Measurements from ENCODE around the gene PTPRQ.
"Not testable (repeated sequence)": the region's sequence is repeated elsewhere in the genome, so short reads cannot be mapped to it uniquely, and the experiment has no call there.

Gene PTPRQ

DNA sequence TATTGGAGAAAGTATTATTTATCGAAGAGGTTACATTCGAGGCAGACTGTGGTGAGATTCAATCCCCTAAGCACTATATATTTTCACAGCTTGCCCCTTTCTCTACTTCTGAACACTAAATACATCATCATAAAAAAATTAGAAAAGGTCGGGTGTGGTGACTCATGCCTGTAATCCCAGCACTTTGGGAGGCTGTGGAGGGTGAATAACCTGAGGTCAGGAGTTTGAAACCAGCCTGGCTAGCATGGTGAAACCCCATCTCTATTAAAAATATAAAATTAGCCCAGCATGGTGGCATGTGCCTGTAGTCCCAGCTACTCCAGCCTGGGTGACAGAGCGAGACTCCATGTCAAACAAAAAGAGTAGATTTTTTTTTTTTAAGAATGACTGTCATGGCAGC is 192.8 kb downstream of the PTPRQ start:
- DNase-seq (ENCODE audit: low read depth in 2 of 2) = no peak

DNA sequence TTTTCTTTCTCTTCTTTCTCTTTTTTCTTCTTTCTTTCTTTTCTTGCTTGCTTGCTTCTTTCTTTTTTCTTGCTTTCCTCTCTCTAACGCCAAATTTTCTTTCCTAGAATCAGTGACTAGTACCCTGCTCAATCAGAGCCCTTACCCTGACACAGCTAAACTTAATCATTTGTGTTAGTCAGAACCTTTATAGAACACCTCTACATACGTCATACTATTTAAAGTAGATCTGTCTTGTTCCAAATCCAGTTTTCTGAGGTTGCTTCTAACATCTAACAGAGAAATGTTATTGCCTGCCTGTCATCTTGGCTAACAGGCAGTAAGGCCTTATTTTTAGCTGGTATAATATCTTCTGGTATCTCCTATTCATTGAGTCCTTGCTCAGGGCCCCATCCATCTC is 197.9 kb downstream of the PTPRQ start:
- DNase-seq (ENCODE audit: low read depth in 2 of 2) = no peak

DNA sequence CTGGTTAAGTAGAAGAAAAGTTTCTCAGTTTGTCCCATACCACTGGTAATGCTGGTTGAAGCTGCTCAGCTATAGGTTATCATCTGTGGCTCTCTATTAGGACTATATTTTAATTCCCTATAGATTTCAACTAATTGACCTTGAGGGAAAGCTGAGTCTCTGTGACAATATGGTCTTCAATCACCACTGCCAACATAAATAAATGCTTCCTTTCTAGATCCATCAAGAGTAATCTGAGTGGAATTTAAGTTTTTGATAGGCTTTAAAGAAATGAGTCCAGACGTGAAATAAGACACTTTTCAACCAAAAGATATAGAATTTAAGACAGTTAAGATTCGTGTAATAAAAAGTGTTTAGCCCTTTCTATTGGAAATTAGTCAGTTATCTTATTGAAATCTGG is 199.9 kb downstream of the PTPRQ start:
- no peak for DNase-seq (ENCODE audit: low read depth in 2 of 2)

DNA sequence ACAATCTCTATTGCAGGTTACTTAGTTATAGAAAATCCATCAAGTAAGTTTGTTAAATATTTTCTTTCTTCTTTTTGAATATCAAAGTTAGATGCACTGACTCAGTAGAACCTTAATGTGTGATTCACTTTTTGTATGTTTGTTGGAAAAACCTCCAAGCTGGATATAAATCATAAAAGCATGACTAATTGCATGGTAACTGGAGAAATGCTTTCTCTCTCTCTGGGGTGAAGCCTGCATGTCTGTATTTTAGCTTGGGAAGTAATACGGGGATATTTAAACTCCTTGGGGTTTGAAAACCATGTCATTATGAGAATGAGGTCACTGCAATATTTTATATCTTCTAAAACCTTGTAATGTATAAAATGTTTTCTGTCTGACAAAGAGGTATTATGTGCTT is 204.8 kb downstream of the PTPRQ start:
- no peak for DNase-seq (ENCODE audit: low read depth in 2 of 2)

DNA sequence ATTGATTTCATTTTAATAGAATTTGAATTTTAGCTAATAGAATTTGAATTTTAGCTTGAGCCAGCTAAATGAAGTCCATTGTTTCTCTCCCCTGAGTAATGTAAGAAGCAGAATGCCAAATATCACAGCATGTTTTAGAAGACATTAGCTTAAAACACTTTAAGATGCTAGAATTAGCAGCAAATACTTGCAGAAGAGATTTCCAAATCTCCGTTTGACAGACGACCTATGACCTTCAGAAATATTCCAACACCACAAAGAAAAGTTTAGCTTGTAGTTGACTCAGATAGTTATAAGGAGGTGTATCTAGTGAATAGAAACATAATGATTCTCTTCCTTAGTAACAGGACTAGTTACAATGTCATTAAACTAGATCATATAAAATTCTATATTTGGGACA is 211.7 kb downstream of the PTPRQ start:
- no peak for DNase-seq (ENCODE audit: low read depth in 2 of 2)

DNA sequence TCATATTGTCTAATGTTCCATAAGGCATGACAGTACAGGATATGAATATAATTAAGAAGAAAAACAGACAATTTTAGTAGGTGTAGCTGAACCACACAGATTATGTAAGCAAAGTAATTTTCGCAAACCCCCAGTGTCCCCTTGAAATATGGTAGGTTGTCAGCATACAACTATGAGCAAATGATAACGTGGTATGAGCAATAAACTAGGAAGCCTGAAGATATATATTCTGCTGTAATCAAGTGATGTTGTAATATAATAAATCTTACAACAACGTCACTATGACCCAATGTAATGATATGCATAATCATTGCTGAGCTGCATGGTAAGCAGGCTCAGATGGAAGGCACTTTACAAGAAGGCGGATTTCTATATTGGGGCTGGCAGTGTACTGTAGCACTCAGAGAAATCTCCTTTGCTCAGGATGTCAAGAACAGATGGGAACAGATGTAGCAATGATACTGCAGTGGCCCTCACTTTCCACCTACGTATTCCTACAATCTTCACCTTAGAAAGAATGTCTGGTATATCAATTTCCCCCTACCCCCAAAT is 215.6 kb downstream of the PTPRQ start:
- no peak for DNase-seq (ENCODE audit: low read depth in 2 of 2)

DNA sequence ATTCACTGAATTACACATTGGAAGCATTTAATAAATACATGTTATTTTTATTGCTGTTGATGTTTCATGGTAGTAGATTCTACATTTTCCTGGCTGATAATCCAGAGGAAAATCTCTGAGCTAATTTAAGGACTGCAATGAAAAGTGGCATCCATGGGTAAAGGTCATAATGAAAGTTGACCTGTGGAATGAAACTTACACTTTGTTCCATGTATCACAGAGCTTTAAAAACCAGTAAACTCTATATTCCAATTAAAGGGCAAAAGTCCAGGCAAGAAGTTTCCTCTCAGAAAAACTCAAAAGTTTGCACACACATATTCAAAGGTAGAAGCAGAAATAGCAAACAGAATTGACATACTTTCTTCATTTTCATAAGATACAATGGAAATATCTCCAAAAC is 218.6 kb downstream of the PTPRQ start:
- no peak for DNase-seq (ENCODE audit: low read depth in 2 of 2)

DNA sequence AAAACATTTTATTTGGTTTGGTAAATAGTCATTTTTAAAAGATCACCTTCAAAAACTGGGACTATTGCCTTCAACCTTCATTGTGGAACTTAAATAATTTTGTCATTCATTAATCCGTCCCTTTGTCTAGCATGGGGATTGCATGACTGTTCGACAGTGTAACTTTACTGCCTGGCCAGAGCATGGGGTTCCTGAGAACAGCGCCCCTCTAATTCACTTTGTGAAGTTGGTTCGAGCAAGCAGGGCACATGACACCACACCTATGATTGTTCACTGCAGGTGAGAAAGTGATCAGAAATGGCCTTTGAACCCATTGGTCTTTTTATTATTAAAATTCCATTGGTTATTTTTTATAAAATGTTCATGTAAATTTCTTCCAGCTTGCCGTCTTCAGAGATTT is 226.2 kb downstream of the PTPRQ start:
- no peak for DNase-seq (ENCODE audit: low read depth in 2 of 2)

DNA sequence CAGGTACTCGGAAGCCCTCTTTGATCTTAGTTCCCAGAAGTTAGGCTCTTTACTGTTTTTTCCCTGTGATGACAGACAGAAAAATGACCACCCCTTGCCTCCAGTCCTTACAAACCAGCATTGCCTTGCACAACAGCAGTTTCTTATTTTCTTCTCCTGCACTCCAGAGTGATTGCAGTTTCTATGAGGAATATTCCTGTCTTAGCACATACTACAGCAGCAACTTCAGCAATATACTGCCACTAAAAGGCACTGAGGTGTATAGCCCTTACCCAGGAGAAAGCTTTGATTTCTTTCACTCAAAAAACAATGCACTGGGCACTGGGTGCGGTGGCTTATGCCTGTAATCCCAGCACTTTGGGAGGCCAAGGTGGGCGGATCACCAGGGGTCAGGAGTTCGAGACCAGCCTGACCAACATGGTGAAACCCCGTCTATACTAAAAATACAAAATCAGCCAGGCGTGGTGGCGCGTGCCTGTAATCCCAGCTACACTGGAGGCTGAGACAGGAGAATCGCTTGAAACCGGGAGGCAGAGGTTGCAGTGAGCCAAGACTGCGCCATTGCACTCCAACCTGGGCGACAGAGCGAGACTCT is 232.1 kb downstream of the PTPRQ start:
- DNase-seq (ENCODE audit: low read depth in 2 of 2) = not testable (repeated sequence)

DNA sequence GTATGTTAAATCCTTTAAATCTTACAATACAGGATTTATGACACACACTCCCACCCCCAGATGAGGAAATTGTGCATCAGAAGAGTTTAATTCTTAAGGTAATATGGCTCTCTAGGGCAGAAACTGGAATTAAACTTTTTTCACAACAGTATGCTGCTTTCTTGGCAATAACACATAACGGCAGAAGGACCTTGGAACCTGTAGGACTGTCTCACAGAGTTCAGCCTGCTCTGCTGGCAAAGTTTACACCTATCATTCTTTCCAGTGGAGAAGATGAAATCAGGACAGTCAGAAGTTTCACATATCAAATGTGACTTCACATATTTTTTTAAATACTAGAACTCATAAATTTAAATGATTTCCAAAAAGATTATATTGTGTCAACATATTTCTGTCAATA is 232.8 kb downstream of the PTPRQ start:
- no peak for DNase-seq (ENCODE audit: low read depth in 2 of 2)

DNA sequence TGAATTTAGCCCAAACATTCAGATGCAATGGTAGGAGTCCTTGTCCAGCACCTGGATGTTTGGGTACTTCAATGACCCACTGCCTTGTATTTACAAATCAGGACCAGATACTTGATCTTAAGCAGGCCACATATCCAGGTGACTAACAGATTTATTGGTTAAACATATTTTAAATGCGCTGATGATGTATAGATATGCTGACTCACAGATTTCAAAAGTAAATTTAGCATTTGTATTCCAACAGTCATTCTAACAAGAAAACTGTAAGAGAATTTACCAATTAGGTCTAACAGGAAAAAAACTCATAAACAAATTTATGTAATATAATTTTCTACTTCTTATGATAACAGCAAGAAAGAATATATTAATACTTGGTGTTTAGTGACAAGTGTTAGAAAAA is 234.0 kb downstream of the PTPRQ start:
- no peak for DNase-seq (ENCODE audit: low read depth in 2 of 2)

DNA sequence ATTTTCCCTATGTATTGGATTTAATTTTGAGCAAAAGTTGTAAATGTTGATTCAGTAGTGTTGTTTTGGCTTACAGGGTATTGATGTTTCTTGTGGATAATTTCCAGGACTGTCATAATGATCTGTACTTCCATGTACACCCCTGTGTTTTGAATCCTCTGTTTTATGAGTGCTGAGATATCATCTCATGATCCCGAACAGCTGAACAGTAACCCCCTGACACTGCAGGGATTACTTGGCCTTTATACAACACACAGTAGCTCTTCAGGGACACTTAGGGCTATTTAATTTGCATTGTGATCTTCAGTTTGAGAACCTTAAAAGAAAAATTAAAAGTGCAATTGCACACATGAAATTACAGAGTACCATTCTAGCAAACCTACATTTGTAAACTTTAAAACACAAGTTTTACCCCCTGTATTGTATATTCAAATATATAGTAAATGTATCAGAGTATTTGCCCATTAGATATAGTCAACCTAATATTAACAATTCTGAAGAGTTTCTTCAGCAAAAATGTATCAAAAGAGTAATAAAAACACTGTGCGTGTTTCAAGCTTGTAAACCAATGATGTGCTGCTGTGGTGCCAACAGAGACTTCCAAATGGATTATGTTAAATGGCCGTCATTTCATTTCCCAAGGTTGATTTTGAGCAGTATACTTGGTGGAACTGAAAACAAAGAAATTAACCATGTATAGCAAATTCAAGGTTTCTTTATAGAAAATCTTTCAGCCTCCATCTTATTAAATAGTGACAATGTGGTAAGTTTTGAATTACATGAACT is 235.5 kb downstream of the PTPRQ start:
- no peak for DNase-seq (ENCODE audit: low read depth in 2 of 2)

DNA sequence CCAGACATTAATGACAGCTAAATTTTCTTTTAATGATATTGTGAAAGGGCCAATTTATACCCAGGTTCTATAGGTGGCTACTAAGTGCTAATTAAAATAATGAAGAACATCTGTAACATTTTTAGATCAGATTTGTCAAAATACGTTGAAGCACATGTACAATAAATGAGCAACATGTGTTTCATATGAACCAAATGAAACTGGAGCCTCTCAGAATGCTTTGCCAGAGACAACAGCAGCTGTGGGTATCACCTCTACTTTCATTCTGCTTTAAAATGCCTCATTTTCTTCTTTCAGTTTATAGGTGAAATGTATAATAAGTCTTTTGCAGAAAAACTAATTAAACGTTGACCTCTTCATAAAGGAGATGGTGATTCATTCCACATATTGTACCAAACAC is 237.3 kb downstream of the PTPRQ start:
- DNase-seq (ENCODE audit: low read depth in 2 of 2) = no peak

DNA sequence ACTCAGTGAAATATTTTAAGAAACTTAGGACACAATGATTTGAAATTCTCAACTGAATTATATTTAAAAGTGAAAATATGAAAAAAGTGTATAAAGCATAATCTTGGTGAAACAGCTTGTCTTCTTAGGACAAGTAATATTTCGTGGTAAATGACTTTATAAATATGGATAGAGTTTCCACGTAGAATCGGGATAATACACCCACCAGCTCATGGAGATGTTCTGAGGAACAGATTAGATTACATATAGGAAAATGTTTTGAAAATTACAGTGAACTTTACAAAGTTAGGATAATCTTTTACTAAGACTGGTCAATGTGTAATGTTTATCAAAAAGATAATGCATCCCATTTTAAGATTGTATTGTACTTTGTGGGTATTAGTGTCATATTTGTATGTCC is 237.8 kb downstream of the PTPRQ start:
- no peak for DNase-seq (ENCODE audit: low read depth in 2 of 2)

DNA sequence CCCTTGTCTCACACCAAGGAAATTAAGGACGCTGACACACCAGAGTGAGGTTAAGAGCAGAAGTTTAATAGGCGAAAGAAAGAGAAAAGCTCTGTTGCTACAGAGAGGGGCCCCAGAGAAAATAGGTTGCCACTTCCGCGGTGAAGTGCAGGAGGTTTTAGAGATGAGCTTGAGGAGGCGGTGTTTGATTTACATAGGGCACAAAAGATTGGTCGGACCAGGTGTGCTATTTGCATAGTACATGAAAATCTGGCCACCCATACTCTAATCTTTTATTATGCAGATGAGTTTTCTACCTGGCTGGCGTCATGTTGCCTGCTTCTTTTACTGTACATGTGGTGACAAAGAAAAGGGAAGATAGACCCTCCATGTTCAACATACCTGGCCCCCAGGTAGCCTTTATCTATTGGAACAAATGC is 240.1 kb downstream of the PTPRQ start:
- DNase-seq (ENCODE audit: low read depth in 2 of 2) = no peak

DNA sequence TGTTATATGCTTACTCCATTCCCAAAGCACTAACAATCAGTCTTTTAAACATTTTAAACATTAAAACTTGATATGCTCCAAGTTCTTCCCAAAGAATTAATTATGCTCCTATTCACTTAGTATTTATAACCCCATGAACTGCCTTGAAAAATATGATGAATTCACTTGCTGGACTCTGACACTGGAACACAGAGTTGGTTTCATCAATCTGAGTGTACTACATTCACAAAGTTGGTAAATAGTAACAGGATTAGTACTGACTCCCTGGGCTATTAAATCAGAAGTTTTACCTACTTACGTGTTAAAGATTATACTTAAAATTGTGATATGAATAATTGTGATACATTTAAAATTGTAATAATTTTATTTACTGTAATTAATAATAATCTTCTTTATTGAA is 246.1 kb downstream of the PTPRQ start:
- DNase-seq (ENCODE audit: low read depth in 2 of 2) = no peak

DNA sequence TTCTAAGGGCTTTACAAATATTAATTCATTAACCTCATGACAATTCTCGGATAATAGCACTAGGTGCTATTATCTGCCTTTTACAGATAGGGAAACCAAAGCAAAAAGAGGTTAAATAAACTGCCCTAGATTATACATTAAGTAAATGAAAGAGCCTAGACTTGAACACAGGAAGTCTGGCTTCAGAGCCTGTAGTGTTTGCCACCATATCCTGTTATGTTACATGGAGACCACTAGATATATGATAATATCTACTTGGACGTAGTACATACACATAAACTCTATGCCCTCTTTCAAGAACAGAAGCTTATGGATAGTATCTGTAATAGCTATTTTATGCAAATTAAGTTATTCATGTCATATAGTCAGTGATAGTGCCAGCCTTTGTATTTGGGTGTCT is 246.5 kb downstream of the PTPRQ start:
- DNase-seq (ENCODE audit: low read depth in 2 of 2) = no peak

DNA sequence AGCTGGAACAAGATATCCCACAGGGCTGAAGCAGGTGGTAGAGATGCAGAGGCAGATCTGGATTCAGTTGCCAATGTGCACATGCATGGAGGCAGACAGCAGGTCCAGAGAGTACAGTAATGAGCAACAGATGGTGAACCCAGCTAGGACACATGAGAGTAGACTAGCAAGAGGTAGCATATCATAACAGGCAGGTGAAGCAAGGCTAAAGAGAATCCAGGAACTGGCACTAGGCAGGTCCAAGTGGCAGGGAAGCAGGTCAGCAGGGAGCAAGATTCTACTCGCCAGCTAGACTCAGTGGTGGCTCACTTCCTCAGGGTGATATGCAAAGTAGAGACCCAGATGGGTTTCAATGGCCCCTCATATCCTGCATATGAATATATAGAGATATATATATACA is 248.1 kb downstream of the PTPRQ start:
- DNase-seq (ENCODE audit: low read depth in 2 of 2) = no peak

DNA sequence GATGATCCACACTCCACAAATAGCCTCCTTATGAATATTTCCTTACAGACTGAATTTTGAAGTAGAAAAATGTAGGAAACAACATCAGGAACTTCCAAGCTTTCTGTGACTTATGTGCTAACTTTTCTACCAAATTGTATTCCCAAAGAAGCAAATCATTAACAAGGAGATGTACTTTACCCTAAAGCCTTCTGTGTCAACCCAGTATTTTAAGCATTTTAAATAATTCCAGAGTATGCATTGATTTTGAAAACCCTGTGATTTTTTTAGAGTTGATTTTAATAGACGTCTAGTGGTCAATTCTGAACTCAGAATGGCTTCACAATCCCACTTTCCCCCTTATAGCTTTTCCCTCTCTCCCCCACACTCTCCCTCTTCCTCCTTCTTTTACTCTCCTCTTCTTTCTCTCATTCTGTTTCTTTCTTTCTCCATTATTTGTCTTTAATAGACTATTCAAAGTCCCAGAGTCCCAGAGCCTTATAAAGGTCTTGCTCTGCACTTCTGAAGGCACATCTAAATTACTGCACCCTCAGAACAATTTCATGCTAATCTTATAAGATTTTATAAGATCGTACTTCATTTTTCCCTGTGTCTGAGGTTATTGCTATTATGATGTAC is 253.3 kb downstream of the PTPRQ start:
- DNase-seq (ENCODE audit: low read depth in 2 of 2) = no peak

DNA sequence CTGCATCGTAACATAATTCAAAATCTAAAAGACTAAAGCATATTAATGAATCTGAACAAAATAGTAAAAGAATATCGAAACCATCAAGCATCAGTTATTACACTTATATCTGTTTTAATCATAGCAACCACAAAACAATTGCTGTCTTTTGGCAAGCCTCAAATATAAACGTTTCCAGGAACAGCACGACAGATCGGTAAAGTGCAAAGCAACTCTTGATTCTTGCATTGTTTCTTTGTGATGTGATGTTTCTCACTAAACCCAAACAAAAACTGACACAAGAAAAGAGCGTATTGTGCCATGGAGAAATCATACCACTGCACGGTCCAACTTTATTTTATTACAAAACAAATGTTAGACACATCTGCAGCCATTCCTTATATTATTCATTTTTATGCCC is 254.2 kb downstream of the PTPRQ start:
- no peak for DNase-seq (ENCODE audit: low read depth in 2 of 2)

DNA sequence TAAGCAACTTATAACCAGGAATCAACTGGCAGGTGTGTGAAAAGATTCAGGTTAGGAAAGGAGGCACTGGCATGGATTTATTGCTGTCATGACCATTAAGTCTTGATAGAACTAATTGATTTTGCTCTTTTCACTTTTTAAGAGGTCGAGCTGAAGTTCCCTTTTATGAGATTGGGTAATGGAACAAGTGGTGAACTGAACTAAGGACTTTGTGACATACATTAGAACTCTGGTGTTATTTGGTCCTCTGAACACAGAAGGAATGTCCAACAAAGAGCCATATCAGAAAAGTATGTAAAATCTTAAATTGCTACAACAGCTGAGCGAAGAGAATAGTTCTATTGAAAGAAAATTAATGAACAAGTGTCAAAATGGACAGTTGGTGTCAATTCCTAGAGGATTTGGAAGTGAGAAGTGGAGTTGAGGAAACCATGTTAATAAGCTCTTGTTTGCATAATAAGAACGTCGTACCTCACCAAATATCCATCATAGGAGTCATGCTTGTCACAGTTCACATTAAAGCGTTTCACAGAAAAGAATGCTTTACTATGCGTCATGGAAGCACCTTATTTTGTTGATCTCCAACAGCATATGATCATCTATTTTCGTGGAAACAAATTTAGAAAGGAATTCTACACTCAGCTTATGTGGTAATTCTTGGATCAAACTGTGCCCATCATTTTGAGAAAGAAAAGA is 255.0 kb downstream of the PTPRQ start:
- no peak for DNase-seq (ENCODE audit: low read depth in 2 of 2)

DNA sequence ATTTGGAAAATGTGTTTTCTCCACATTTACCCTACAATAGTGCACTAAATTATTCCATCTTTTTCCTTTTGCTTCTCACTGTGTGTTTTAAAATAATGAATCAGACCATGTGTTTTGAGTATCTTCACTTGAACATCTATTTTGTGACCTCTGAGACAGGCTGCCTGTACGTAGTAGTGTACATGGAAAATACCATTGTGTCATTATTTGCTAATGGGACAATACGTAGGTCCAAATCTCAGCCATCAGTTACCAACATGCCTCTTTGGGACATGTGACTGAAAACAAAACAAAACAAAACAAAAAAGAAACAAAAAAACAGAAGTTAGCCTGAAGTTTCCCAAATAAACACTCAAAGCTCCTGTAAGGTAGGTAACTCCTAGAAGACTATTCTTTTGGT is 256.3 kb downstream of the PTPRQ start:
- no peak for DNase-seq (ENCODE audit: low read depth in 2 of 2)

All from activated CD4-positive, alpha-beta T cell treated with anti-CD3 and anti-CD28 coated beads for 24 hours (primary cell).